Measurements from ENCODE around the gene KRTAP4-1.

- TF ChIP-seq, protein P1, sequence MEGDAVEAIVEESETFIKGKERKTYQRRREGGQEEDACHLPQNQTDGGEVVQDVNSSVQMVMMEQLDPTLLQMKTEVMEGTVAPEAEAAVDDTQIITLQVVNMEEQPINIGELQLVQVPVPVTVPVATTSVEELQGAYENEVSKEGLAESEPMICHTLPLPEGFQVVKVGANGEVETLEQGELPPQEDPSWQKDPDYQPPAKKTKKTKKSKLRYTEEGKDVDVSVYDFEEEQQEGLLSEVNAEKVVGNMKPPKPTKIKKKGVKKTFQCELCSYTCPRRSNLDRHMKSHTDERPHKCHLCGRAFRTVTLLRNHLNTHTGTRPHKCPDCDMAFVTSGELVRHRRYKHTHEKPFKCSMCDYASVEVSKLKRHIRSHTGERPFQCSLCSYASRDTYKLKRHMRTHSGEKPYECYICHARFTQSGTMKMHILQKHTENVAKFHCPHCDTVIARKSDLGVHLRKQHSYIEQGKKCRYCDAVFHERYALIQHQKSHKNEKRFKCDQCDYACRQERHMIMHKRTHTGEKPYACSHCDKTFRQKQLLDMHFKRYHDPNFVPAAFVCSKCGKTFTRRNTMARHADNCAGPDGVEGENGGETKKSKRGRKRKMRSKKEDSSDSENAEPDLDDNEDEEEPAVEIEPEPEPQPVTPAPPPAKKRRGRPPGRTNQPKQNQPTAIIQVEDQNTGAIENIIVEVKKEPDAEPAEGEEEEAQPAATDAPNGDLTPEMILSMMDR (IDR thresholded peaks at IDR 0.05), result no peak
- no peak for TF ChIP-seq POLR2A (IDR thresholded peaks at IDR 0.05)
Measured at GRCh38 chr17:41178843-41179616, 5.7 kb downstream of the KRTAP4-1 start.

Data from esophagus squamous epithelium (tissue), 4 donors.